ENCODE measurements around the gene OBSCN.

OBSCN gene

DNA sequence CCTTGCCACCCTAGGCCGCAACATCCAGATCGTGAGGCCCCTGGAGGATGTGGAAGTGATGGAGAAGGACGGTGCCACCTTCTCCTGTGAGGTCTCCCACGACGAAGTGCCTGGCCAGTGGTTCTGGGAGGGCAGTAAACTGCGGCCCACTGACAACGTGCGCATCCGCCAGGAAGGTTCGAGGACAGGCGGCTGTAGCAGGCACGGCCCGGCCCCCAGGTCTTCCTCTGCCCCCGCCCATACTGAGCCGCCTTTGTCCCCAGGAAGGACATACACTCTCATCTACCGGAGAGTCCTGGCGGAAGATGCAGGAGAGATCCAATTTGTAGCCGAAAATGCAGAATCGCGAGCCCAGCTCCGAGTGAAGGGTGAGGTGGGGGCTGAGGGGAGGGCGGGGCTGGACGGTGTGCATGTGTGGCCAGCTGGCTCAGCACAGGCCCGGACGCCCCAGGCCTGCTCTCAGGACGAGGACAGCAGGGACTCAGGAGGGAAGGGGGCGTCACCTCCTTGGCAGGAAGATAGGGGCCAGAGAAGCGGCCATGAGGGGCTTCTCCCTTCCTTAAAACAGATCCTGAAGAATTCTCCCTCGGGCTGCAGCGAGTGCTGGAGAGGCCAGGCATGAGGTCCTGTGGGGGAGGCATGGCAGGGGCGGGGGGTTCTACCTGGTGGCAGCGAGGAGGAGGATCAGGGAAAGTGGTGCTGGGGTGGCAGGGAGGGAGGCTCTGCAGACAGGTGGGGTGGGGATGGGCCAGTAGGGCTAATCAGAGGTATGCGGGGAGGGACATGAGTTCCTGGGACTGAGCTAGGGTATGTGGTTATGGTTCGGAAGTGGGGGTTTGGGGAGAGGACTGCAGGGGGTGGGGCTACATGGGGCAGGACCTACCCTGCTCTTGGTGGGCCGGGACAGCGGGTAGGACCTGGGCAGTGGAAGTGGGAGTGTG, 69.9 kb downstream of the OBSCN start:
- DNase-seq = no peak

DNA sequence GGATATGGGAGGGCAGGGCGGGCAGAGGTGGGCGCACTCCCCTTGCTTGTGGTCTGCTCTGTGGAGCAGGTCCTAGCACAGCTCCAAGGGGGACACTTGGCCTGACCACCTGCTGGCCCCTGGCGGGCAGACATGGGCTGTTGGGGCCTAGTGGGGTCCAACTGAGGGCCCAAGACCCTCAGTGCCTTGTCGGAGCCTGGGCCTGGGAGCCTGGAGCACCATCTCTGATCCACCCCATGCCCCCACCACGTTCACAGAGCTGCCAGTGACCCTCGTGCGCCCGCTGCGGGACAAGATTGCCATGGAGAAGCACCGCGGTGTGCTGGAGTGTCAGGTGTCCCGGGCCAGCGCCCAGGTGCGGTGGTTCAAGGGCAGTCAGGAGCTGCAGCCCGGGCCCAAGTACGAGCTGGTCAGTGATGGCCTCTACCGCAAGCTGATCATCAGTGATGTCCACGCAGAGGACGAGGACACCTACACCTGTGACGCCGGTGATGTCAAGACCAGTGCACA, 70.6 kb downstream of the OBSCN start:
- no peak for DNase-seq

DNA sequence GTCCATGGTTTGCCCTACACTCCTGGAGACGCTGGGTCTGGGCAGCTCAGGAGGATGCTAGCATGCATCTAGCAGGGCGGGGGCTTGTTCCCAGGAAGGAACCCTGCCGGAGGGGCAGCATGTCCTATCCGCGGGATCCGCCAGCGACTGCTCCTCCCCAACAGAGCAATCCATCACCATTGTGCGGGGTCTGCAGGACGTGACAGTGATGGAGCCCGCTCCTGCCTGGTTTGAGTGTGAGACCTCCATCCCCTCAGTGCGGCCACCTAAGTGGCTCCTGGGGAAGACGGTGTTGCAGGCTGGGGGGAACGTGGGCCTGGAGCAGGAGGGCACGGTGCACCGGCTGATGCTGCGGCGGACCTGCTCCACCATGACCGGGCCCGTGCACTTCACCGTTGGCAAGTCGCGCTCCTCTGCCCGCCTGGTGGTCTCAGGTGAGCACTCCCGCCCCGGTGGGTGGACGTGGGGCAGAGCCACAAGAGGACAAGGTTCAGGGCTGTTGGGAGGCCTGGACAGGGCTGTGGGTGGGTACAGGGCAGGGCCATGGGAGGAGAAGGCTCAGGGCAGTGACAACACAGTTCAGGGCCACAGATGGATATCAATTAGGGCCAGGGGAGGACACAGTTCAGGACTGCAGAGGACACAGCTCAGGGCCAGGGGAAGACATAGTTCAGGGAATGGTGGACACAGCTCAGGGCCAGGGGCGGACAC, 71.3 kb downstream of the OBSCN start:
- DNase-seq = no peak

DNA sequence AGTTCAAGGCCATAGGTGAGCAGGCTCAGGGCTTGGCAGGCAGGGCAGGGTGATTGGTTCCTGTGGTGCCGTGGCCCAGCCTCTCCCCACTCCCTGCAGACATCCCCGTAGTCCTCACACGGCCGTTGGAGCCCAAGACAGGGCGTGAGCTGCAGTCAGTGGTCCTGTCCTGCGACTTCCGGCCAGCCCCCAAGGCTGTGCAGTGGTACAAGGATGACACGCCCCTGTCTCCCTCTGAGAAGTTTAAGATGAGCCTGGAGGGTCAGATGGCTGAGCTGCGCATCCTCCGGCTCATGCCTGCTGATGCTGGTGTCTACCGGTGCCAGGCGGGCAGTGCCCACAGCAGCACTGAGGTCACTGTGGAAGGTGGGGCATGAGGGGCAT, 71.9 kb downstream of the OBSCN start:
- DNase-seq = no peak

DNA sequence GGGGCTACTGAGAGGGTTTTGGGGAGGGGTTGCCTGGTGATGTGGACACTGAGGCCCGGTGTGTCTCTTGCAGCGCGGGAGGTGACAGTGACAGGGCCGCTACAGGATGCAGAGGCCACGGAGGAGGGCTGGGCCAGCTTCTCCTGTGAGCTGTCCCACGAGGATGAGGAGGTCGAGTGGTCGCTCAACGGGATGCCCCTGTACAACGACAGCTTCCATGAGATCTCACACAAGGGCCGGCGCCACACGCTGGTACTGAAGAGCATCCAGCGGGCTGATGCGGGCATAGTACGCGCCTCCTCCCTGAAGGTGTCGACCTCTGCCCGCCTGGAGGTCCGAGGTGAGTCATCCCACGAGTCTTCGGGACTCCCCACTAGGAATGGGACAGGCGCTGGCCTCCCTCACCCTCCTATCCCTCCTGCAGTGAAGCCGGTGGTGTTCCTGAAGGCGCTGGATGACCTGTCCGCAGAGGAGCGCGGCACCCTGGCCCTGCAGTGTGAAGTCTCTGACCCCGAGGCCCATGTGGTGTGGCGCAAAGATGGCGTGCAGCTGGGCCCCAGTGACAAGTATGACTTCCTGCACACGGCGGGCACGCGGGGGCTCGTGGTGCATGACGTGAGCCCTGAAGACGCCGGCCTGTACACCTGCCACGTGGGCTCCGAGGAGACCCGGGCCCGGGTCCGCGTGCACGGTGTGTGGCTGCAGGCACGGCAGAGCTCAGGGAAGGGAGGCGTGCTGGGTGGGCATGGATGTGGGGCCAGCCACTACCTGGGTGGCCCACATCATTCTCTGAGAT, 72.5 kb downstream of the OBSCN start:
- no peak for DNase-seq

DNA sequence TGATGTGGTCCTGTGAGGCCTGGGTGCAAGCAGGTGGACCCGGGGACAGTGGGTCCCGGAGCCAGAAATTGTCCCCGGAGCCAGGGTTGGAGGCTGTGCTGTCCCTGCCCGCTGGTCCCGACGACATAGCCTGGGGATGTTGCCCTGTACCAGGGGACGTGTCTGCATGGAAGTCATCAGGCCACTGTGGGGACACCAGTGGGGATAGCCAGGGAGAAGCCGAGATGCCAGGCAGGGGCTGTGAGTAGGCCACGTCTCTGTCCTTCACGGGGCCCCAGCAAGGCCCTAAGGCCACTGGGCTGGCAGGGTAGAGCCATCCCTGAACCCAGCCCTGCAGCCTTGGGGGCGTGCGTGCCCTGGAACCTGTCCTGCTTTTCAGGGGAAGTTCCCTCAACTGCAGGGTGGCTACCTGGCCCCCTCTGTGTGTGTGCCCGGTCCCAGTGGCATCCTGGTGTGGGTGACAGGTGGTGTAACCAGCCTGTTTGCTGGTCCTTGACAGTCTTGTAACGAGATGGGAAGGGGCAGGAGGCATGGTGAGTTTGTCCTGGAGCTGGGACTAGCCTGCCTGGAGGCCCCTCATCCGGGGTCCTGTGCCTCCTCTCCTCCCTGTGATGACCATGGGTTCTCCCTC, 73.2 kb downstream of the OBSCN start:
- no peak for DNase-seq

DNA sequence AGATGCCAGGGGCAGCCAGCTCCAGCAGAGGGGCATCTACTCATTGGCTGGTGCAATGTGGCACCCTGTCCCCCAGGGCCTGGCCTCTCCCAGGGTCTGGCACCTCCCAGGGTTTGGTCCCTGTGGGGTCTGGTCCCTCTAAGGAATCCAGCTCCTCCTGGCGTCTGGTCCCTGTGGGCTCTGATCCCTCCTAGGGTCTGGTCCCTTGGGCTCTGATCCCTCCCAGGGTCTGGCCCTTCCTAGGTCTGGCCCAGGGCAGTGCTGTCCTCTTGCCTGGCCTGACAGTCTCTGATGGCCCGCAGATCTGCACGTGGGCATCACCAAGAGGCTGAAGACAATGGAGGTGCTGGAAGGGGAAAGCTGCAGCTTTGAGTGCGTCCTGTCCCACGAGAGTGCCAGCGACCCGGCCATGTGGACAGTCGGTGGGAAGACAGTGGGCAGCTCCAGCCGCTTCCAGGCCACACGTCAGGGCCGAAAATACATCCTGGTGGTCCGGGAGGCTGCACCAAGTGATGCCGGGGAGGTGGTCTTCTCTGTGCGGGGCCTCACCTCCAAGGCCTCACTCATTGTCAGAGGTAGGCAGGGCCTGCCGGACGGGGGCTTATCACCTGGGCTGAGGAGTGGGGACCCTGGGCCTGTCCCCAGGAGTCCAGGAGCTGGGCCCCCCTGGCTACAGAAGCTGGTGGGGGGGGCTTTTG, 73.9 kb downstream of the OBSCN start:
- DNase-seq = no peak

DNA sequence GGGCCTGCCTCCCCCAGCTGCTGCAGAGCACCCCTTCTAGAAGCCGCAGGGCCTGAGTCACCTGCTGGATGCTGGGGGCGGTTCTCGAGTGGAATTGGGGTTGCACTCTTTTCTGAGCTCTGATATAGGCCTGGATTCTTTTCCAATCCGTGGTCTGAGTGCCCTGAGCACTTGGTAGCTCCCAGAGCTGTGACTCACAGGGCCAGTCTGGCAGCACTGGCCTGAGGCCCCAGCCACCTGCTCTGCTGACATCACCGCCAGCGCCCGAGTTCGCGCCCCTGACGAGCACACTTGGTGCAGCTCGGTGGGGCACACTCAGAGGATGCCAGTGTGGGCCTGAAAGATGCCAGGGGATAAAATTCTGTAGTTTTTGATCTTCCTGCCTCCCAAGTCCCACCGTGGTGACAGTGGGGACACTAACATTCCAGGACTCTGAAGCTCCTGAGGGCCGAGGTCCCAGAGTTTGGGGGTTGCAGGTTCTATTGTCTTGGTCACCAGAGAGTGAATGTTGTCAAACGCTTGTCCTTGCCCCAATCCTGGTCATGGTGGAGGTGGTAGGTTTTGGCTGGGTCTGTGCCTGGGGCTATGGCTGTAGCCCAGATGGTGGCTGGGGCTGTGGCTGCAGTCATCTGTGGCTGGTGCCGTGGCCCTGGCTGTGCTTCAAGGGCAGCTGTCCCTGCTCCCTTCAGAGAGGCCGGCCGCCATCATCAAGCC, 74.6 kb downstream of the OBSCN start:
- no peak for DNase-seq

DNA sequence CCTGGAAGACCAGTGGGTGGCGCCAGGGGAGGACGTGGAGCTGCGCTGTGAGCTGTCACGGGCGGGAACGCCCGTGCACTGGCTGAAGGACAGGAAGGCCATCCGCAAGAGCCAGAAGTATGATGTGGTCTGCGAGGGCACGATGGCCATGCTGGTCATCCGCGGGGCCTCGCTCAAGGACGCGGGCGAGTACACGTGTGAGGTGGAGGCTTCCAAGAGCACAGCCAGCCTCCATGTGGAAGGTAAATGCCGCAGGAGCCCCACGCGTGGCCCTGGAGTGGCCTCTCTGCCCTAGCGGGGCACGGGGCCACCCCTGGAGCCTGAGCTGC, 75.2 kb downstream of the OBSCN start:
- no peak for DNase-seq

DNA sequence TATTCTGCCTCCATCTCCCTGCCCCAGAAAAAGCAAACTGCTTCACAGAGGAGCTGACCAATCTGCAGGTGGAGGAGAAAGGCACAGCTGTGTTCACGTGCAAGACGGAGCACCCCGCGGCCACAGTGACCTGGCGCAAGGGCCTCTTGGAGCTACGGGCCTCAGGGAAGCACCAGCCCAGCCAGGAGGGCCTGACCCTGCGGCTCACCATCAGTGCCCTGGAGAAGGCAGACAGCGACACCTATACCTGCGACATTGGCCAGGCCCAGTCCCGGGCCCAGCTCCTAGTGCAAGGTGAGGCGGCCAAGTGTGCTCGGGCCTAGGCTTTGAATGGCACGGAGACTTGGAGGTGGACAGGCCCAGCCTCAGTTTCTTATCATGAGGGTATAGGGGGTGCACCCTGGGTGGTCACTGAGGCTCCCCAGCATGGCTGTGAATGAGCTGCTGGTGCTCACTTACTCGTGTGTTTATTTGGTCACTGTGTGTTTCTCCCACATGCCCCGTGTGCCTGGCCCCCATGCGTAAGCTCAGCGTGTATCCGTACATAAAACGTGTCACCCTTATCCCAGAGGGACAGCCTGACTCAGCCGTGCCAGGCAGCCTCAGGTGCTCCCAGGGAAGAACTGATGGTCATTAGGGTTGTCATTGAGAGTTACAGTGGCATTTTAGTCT, 75.8 kb downstream of the OBSCN start:
- DNase-seq = no peak

DNA sequence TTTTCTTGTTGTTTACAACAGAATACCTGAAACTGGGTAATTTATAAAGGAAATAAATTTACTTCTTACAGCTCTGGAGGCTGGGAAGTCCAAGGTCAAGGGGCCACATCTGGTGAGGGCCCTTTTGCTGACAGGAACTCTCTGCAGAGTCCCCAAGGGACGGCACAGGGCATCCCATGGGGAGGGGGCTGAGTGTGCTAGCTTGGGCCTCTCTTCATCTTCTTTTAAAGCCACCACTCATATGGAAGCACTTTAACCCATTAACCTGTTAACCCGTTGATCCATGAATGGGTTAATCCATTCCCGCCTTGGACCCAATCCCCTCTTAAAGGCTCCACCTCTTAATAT, 76.3 kb downstream of the OBSCN start:
- DNase-seq = no peak

DNA sequence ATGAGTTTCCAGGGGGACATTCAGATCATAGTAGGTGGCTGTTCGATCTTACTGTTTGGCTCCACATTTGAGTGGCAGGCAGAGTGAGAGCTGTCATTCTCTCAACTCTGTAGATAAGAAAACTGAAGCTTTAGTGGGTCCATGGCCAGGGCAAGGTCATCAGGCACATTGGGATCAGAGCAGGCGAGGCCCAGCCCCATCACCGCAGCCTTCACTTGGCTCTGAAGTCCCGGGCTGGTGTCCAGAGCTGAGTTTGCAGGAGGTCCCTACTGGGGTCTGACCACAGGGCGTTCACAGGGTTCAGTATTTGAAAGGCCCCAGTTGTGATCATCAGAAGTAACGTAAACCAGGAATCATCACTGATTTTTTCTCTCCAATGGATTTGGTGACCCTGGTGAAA, 76.7 kb downstream of the OBSCN start:
- no peak for DNase-seq

DNA sequence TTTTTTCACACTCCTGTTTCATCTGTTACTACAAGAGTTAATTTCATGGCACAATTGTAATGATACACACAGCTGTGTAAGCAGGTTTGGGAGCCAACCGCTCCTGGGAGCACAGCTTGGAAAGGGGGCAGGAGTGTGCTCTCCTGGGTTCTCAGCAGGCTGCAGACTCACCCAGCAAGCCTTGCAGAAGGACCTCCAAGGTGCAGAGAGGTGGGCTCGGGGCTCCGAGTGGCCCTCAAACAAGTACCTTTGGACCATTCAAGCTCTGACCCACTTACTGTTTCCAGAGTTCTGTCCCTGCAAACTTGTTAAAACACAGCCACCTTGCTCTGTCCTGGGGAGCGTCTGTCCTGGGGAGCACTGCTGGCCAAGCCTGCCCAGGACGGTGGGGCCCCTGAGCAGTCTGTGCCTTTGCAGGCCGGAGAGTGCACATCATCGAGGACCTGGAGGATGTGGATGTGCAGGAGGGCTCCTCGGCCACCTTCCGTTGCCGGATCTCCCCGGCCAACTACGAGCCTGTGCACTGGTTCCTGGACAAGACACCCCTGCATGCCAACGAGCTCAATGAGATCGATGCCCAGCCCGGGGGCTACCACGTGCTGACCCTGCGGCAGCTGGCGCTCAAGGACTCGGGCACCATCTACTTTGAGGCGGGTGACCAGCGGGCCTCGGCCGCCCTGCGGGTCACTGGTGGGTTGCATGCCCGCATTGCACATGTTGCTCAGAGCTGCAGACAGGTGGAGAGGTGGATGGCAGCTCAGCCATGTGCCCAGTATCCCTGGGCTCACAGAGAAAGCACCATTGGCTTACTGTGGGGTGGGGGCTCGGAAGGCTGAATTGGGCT, 78.0 kb downstream of the OBSCN start:
- DNase-seq = no peak

DNA sequence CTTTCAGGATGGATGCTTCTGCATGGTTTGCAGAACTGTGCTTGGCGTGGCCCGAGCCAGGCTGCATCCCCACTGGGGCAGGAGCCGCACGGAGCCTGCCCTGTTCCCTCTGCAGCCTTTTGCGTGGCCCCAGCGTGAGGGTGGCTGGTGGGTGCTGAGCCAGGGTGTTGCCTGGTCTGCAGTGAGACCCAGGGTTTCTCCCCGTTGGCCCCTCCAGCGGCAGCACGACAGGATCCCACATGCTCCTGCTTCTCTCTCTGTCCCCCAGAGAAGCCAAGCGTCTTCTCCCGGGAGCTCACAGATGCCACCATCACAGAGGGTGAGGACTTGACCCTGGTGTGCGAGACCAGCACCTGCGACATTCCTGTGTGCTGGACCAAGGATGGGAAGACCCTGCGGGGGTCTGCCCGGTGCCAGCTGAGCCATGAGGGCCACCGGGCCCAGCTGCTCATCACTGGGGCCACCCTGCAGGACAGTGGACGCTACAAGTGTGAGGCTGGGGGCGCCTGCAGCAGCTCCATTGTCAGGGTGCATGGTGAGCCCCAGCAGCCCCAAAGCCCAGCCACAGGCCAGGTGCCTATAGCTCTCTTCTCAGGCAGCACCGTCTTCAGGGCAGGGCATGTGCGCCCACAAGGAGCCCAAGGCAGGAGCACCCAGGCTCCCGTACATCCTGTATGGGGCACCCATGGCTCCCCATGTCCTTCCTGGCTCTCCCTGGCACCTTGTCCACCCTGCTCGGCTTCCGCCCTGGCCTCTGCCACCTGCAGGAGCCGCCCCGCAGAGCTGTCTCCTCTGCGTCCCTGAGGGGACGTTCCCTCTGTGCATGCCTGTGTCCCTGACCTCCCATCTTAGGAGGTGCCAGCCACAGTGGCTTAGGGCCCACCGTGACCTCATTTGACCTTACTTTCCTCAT, 78.9 kb downstream of the OBSCN start:
- no peak for DNase-seq

DNA sequence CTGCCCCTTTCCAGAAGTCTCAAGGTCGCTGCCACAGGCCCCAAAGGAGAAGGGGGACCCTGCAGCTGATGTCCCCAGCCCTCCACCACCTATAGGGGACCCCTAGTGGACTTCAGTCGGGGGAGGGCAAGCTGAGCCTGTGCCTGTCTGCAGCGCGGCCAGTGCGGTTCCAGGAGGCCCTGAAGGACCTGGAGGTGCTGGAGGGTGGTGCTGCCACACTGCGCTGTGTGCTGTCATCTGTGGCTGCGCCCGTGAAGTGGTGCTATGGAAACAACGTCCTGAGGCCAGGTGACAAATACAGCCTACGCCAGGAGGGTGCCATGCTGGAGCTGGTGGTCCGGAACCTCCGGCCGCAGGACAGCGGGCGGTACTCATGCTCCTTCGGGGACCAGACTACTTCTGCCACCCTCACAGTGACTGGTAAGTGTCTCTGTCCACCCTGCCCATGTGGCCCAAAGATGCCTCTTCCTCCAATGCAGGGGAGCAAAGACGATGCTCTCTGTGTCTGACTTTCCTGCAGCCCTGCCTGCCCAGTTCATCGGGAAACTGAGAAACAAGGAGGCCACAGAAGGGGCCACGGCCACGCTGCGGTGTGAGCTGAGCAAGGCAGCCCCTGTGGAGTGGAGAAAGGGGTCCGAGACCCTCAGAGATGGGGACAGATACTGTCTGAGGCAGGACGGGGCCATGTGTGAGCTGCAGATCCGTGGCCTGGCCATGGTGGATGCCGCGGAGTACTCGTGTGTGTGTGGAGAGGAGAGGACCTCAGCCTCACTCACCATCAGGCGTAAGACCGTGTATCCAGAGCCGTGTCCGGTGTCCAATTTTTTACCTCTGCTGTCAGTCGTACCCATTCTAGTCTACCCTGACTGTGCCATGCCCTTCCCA, 79.9 kb downstream of the OBSCN start:
- no peak for DNase-seq

DNA sequence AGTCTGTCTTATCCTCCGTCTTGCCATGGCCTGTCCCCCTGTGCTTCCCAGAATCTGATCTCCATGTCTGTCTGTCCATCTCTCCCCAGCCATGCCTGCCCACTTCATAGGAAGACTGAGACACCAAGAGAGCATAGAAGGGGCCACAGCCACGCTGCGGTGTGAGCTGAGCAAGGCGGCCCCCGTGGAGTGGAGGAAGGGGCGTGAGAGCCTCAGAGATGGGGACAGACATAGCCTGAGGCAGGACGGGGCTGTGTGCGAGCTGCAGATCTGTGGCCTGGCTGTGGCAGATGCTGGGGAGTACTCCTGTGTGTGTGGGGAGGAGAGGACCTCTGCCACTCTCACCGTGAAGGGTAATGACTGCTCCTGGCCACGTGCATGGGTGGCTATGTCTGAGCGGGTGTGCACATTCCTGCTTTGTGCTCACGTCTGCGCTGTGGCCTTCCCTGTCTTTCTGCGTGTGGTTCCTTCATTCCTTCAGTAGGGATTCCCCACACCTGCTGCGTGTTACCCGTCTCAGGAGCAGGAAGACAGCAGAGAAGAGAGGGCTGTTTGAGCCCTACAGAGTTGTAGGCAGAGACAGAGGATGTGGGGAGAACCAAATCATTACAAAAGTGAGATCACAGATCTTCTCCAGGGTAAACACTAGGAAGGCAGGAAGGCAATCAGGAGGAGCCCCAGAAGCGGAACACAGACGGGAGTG, 80.8 kb downstream of the OBSCN start:
- DNase-seq = no peak

DNA sequence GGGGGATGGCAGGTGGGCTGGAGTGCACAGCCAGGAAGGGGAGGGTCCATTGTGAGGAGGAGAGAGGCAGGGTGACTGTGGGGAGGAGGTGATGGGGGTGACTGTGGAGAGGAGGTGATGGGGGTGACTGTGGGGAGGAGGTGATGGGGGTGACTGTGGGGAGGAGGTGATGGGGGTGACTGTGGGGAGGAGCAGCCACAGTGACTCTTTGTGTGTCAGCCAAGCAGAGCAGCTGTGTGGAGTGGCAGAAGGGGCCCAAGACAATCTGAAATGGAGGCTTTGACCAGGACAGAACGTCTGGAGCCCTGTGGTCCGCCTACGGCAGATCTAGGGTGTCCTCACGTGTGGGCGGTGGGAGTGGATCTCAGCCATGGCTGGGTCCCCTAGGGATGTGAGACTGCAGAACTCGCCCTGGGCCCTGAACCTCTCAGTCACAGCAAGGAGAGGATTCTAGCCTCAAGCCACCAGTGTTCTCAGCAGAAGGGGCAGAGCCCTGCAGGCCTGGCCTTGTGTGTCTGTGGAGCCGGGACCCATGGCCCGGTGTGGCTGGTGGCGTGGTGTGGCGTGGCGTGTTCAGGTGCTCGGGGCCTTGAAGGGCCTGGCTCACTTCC, 81.5 kb downstream of the OBSCN start:
- DNase-seq = no peak

Data from activated naive CD4-positive, alpha-beta T cell treated with Interleukin-2 at 50 U/mL for 16 hours (primary cell).